ENCODE measurements around the gene CORT.
A peak's percentile ranks its signal among the peaks of the same experiment; 100 is the strongest.
"Not testable (repeated sequence)": the region's sequence is repeated elsewhere in the genome, so short reads cannot be mapped to it uniquely, and the experiment has no call there.

CORT gene, protein sequence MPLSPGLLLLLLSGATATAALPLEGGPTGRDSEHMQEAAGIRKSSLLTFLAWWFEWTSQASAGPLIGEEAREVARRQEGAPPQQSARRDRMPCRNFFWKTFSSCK

DNA sequence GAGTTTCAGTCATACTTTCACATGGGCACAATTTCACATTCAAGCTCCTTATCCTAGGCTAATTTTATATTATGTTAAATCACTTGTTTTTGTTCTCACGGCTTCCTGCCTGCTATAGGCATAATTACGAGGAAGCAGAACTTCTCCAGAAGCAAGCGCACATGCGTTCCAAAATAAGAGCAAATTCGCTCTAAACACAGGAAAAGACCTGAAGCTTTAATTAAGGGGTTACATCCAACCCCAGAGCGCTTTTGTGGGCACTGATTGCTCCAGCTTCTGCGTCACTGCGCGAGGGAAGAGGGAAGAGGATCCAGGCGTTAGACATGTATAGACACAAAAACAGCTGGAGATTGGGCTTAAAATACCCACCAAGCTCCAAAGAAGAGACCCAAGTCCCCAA lies at the start of gene CORT:
TSS of gene CORT (plus strand) at position 281 of the 400 bp plus-strand sequence. CDS start 193 bp downstream, outside the sequence.
- DNase-seq (ENCODE audit: low read depth in 2 of 2), result no peak

DNA sequence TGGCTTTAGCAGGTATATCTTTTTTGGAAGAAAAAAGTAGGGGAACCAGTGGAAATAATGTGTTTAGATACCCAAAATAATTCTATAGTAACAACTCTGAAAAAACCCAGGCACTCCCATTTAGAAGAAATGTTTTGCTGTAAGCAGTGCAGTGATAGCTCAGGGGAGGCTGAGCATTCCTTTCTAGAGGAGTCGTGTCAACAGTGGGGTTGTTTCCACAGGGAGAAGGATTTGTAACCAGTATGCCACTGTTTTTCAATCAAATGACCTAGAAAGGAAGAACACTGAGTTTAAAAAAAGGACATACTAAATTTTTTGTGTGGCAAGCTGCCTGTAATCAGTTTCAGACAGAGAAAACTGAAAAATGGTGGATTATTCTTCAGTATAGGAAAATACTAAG lies 48.5 kb upstream of the CORT start:
- no peak for DNase-seq (ENCODE audit: low read depth in 2 of 2)

DNA sequence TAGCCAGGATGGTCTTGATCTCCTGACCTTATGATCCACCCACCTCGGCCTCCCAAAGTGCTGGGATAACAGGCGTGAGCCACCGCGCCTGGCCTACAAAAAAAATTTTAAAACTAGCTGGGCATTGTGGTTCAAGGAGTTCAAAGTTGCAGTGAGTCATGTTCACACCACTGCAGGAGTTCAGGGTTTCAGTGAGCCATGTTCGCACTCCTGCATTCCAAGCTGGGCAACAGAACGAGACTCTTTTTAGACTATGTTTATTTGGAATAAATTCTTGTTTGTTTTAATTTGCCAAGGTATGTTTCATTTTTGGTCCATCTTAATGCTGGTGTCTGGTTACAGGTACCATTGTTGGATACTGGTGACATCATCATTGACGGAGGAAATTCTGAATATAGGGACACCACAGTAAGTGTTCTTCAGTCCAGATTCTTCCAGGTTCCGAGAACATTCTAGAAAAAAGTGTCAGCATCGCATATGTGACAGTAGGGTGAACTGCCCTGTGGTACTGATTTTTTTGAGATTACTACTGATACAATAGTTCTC lies 47.0 kb upstream of the CORT start:
- DNase-seq (ENCODE audit: low read depth in 2 of 2), result no peak

DNA sequence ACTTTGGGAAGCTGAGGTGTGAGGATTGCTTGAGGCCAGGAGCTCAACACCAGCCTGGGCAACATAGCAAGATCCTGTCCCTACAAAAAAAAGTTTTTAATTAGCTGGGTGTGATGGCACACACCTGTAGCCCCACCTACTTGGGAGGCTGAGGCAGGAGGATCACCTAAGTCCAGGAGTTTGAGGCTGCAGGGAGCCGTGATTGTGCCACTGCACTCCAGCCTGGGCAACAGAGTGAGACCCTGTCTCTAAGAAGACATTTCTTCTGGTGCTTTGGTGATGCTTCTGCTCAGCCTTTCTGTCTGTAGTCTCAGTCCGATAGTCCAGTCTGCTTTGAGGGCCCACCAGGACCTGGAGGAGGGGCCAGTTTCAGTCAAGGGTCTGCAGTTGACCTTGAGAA lies 42.6 kb upstream of the CORT start:
- DNase-seq (ENCODE audit: low read depth in 2 of 2), result no peak

DNA sequence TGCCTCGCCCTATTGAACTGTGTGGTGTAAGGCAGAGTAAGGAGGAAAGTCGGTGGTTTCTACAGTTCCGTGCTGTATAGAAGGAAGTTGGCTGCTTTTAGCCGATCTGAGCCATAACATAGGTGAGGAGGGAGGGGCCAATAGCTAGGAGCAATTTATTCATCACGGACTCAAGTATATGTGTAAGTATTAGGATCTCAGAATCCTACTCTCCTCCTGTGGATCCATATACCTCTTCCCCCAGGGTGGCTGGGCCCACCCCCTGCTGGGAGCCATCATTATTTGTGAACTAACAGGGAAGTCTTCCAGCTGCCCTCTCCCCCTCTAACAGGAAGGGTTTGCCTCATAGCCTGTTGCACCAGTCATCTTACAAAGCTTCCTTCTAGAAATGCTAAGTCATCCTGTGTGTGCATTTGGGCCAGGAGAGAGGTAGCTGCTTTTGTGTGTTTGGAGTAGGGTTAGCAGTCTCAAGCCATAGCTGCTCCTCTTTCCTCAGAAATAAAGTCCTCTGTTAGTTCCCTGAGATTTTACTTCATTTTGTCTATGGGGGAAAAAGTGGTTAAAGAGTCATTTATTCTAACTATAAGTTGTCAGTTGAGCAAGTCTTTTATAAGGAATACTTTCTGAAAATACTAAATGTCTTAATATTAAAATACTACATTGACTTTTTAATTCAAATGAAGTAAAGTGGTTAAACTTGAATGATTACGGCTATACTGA lies 34.5 kb upstream of the CORT start:
- DNase-seq (ENCODE audit: low read depth in 2 of 2), result no peak

DNA sequence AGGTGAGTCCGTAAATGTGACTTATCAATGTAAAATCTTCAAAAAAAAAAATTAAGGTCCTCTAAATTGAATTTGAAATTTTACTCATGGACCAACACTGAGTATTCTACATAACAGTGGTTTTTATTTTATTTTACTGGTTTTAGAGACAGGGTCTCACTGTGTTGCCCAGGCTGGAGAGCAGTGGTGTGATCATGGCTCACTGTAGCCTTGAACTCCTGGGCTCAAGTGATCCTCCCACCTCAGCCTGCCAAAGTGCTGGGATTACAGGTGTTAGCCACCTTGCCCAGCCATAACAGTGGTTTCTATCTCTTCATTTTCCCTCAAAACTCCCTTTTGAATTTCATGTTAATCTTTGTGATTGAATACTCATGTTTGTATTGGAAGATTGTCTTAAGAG lies 33.9 kb upstream of the CORT start:
- DNase-seq (ENCODE audit: low read depth in 2 of 2), result not testable (repeated sequence)

DNA sequence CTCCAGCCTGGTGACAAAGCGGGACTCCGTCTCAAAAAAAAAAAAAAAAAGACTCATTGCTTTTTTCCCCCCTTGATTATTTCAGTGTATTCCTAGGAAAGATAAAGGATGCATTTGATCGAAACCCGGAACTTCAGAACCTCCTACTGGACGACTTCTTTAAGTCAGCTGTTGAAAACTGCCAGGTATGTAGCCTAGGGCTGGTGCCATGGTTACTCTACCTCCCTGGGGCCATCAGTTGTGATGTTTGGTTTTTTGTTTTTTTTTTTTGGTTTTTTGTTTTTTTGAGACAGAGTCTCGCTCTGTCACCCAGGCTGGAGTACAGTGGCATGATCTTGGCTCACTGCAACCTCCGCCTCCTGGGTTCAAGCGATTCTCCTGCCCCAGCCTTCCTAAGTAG lies 31.1 kb upstream of the CORT start:
- not testable (repeated sequence) for DNase-seq (ENCODE audit: low read depth in 2 of 2)

DNA sequence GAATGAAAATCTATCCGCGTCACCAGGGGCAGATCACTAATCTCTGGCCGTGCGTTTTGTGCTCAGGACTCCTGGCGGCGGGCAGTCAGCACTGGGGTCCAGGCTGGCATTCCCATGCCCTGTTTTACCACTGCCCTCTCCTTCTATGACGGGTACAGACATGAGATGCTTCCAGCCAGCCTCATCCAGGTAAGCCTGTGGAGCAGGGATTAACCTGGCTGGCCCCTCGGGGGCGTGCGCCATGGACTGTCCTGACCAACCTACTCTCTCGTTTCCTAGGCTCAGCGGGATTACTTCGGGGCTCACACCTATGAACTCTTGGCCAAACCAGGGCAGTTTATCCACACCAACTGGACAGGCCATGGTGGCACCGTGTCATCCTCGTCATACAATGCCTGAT lies 30.5 kb upstream of the CORT start:
- DNase-seq (ENCODE audit: low read depth in 2 of 2), result no peak

DNA sequence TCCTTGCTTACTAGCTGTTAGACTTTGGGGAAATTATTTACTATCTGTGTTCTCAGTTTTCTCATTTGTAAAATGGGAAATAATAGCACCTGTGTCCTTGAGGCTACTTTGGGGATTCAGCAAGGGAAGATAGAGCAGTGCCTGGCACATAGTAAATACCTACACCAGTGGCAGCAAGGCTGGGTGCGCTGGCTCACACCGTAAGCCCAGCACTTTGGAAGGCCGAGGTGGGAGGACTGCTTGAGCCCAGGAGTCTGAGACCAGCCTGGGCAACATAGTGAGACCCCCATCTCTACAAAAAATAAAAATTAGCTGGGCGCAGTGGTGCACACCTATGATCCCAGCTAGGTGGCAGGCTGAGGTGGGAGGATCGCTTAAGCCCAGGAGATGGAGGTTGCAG lies 28.2 kb upstream of the CORT start:
- DNase-seq (ENCODE audit: low read depth in 2 of 2), result no peak

DNA sequence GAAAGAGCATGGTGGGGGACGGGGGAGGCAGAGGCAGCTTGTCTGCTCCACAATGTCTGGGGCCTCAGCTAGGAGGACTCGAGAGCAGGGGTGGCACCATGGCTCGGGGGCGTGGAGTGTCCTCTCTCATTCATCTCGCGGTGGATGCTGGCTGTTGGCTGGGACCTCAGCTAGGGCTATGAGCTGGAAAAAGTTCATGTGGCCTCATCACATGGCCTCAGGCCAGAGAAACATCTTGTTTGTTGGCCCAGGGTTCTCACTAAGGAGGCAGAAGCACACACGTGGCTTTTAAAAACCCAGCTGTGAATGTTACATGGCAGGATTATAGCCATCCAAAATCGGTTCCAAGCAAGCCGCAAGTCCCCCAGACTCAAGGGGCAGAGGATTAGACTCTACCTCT lies 25.8 kb upstream of the CORT start:
- no peak for DNase-seq (ENCODE audit: low read depth in 2 of 2)

DNA sequence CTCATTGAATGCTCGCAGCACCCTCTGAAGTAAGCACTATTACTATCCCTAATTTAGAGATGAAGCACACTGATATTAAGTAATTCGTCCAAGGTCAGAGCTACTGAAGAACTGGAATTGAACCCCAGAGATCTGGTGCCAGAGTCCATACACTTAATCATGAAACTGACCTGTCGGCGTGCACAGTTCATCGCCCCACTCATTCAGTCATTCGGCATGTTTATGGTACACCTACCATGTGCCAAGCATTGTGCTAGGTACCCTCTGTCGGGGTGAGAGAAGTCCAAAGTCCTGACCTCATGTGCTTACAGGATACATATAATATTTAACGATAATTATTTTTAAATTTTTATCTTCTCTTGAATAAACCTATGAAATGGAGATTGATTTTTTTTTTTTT lies 25.2 kb upstream of the CORT start:
- no peak for DNase-seq (ENCODE audit: low read depth in 2 of 2)

DNA sequence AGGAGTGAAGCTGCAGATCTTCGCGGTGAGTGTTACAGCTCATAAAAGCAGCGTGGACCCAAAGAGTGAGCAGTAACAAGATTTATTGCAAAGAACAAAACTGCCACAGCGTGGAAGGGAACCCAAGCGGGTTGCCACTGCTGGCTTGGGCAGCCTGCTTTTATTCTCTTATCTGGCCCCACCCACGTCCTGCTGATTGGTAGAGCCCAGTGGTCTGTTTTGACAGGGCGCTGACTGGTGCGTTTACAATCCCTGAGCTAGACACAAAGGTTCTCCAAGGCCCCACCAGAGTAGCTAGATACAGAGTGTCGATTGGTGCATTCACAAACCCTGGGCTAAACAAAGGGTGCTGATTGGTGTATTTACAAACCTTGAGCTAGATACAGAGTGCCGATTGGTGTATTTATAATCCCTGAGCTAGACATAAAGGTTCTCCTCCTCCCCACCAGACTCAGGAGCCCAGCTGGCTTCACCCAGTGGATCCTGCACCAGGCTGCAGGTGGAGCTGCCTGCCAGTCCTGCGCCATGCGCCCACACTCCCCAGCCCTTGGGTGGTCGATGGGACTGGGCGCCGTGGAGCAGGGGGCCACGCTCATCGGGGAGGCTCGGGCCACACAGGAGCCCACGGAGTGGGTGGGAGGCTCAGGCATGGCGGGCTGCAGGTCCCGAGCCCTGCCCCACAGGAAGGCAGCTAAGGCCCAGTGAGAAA lies 23.9 kb upstream of the CORT start:
- DNase-seq (ENCODE audit: low read depth in 2 of 2), result not testable (repeated sequence)

DNA sequence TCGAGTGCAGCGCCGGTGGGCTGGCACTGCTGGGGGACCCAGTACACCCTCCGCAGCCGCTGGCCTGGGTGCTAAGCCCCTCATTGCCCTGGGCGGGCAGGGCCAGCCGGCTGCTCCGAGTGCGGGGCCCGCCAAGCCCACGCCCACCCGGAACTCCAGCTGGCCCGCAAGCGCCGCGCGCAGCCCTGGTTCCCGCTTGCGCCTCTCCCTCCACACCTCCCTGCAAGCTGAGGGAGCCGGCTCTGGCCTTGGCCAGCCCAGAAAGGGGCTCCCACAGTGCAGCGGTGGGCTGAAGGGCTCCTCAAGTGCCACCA lies 23.3 kb upstream of the CORT start:
- not testable (repeated sequence) for DNase-seq (ENCODE audit: low read depth in 2 of 2)

DNA sequence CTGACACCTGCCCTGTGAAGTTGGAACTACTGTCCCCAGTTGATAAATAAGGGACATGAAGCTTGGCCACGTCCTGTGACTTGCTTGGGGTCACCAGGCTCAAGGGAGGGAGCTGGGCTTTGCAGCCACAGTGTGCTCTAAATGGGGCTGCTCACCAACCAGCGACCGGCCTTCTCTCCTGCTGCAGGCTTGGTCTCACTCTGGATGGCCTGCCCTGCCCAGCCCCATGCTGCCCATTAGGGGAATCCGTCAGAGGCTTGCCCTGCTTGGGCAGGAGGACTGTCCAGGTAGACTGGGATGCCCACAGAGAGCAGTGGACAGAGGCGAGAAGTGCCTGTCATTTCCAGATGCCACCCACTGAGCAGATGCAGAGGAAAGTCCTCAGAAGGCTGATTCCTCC lies 20.8 kb upstream of the CORT start:
- no peak for DNase-seq (ENCODE audit: low read depth in 2 of 2)

DNA sequence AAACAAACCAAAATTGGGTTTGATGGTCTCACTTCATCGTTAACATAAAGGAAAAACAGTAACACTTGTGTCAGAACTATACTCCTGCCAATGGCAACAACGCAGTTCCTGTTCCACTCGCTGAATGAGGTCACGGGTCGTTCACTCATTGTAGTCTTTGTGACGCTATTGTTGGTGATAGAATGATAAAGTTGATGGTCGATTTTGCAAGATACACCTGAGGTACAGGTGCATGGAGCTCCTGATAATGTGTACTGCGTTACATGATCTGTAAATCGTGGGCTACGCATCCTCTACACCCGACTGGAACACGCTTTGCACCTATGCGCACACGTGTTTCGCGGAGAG lies 20.0 kb upstream of the CORT start:
- no peak for DNase-seq (ENCODE audit: low read depth in 2 of 2)

DNA sequence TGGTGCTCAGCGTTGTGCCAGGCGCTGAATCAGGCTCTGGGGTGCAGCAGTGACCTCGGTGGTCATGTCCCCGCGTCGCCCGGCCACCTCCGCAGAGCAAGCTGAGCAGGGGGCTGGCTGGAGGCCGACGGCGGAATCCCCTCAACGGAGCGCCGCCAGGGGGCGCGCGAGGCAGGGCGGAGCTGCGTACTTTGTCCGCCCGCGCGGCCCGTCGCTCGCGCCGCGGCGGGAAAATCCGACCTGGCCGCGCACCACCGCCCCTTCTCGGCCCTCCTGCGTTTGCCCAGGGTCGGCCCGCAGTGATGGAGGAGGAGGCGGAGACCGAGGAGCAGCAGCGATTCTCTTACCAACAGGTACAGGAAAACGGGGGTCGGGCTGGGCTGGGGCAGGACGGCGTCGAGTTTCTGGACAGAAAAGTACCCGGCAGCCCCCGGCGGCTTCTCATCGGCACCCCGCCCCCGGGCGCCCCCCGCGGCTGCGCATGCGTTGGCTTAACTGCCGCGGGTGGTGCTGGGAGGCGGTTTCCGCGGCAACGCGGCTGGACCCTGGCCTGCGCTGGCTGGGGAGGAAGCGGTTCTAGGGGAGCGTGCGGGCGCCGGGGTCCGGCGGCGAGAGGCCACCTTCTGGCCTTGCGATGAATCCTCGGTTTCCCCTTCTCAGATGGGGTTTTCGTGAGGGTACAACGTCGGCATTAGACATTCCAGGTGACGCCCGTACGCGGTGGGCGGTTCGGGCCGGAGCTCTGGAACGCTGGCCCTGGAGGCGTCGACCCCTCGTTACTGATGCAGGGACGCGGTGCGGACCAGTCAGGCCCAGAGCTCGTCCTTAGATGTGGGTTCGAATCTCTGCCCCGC lies 19.4 kb upstream of the CORT start, which contains the start of gene CENPS:
TSS of gene CENPS (plus strand) at position 218 of the 854 bp plus-strand sequence. CDS start at position 303, 85 bp downstream.
- DNase-seq (ENCODE audit: low read depth in 2 of 2), result peak; percentile 83 to 95

DNA sequence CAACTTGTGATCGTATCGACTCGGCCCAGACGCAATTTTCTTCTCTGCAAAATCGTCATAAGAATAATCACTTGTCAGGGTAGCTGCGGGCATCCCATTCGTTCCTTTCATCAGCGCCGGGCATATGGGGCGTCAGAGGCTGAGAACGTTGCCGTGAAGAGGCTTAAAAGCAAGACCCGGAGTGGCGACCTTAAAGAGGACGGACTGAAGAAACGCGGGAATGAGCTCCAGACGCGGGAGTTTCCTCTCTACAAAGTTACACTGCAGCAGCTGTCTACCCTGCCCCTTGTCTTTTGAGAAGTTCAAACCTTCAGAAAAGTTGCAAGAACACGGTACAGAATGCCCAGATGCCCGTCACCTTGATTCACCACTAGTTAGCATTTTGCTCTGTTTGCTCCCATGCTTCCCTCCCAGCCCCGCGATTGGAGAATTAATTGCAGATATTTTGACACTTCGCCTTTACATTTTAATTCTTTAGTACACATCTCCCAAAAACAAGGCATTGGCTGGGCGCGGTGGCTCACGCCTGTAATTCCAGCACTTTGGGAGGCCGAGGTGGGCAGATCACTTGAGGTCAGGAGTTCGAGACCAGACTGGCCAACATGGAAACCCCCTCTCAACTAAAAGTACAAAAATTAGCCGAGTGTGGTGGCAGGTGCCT lies 18.6 kb upstream of the CORT start:
- DNase-seq (ENCODE audit: low read depth in 2 of 2), result peak in 1 of 2 donors; percentile 8

DNA sequence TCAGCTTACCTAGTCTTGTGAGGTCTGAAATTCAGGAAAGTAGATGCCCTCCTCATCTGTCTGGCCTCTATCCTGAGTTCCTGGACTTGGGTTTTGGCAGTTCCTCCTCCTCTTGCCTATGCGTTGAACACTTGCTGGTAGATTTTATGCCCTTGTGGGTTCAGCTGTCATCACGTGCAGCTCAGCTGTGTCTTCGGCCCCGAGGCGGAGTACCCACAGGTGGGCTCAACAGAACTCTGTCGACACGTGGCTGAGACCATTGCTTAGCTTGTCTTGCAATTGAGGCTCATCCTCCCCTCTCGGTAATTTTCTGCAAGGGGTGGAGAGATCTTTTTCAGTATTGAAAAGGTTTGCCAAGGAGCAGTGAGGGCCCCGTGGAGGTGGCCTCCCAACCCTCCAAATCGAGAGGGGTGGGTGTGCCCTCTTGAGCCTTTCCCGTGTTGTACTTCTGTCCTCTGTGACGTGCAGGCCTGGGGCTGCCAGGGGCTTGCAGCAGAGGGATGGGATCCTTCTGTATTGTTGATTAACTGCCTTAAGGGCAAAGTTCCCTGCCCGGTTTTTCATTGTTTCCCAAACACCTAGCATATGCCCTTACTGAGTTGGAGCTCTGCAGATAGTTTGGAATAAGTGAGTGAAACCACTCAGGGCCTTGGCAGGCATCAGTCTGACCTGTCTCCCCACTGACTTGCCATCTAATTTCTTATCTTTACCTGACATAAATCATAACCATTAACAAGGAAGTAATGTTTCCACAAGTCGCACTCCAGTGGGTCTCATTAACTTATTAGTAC lies 16.7 kb upstream of the CORT start:
- DNase-seq (ENCODE audit: low read depth in 2 of 2), result no peak

DNA sequence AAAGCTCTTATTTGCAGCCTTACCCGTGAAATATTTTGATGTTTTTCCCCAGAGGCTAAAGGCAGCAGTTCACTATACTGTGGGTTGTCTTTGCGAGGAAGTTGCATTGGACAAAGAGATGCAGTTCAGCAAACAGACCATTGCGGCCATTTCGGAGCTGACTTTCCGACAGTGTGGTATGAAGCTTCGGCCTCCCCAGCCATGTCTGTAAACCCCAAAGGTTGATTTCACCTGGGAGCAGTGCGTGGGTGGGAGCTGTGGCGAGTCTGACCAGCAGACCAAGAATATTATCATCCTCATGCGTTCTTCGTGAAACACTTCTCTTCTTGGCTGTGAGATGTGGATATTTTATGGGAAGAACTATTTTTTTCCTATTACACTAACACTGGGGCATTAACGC lies 16.0 kb upstream of the CORT start:
- DNase-seq (ENCODE audit: low read depth in 2 of 2), result no peak

DNA sequence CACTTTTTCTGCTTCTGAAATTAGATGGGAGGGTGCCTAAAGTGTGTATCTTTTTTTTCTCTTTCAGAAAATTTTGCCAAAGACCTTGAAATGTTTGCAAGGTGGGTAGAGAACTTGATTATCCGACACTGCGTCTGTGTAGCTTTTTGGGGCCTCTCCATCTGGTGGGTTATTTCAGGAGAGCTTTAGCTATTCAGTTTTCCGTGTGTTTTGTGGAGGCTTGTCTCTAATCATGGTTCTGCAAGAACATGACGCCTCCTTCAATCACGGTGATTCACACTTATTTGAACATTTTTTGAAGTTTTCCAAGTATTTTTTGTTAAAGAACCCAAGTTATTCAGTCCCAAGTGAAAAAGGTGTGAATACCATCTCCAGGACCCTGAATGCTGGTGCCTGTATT lies 15.2 kb upstream of the CORT start:
- DNase-seq (ENCODE audit: low read depth in 2 of 2), result no peak

DNA sequence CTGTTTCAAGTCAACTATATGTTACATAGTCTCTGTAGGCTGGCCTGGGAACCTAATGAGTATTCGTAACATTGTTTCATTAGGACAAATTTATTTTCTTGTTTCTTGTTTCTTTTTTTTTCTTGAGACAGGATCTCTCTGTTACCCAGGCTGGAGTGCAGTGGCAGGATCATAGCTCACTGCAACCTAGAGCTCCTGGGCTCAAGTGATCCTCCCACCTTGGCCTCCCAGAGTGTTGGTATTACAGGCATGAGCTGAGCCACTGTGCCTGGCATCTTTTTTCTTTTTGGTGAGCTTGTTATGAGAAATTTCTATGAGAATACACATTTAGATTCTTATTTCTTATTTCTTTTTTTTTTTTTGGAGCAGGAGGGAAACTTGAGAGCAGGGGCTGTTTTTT lies 12.8 kb upstream of the CORT start:
- DNase-seq (ENCODE audit: low read depth in 2 of 2), result no peak

All from stimulated activated CD4-positive, alpha-beta T cell treated with anti-CD3 and anti-CD28 coated beads, Interleukin-4, amount 100 ng/mL, for 48 hours (primary cell).